ENCODE data around the gene SLC47A1. TPM values are rescaled to one million over a fixed set of nuclear protein-coding genes. Genes with fewer than 3 reads are reported as not detected.

SLC47A1 gene
- total and polyA plus RNA-seq, 2 of the 4 experiments (the other 2 are of a cell fraction), result not detected

DNA sequence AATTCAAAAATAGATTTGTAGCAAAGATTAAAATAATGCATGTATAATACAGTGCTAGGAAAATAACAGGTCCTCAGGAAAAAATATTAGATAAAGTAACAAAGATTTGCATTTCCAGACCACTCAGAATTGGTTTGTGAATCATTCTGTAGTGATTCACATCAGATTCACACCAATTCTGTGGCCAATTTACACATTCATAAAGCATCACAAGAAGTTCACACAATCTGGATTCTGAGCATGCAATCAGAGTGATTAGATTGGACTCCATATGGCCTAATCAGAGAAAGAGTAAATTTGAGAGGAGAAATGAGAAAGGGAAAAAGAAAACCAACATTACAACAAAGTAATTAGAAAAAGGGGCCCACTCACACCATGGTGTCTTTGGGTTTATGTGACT lies 36.0 kb upstream of the SLC47A1 start:
- H3K79me1 ChIP-seq (ENCODE audit: low read depth in 1 of 2, low read length in 2 of 2), result no peaks in the 10 kb centered on the region
- no peak overlapping the region for H3K27ac ChIP-seq (ENCODE audit: insufficient read depth, low read length)
- H4K91ac ChIP-seq (ENCODE audit: insufficient read depth, low read depth, low read length), result no peak overlapping the region
- H3K14ac ChIP-seq (replicated peaks; ENCODE audit: low read depth, low read length), result no peak overlapping the region
- no peak overlapping the region for H2AK9ac ChIP-seq (replicated peaks; ENCODE audit: low read depth, low read length, poor library complexity)
- intact Hi-C loops (cut with micrococcal nuclease), result no loop called here
- no peaks in the 10 kb centered on the region for H3K36me3 ChIP-seq (ENCODE audit: control insufficient read depth, insufficient read depth, low read length)
- H3K4me3 ChIP-seq (ENCODE audit: insufficient read depth, low read depth, low read length), result no peak overlapping the region
- H3K9me1 ChIP-seq (ENCODE audit: insufficient read depth, low read length), result no peaks in the 10 kb centered on the region
- no TSS peak for BruUV-seq (replicated peaks)
- peaks cover 18% of the 10 kb centered on the region for H3K27me3 ChIP-seq (ENCODE audit: control insufficient read depth, insufficient read depth, low read length)
- H3K56ac ChIP-seq (ENCODE audit: extremely low read depth, insufficient read depth, low read length), result no peak overlapping the region; the same call in 1 of the 2 replicates
- H2AFZ ChIP-seq (replicated peaks; ENCODE audit: low read length, poor library complexity), result no peak overlapping the region
- no peaks in the 10 kb centered on the region for H3K9me3 ChIP-seq (ENCODE audit: control insufficient read depth, insufficient read depth, low read length)
- DNase-seq (no peak), ATAC-seq (ENCODE audit: low read depth) (no peak)
- no peak overlapping the region for H4K8ac ChIP-seq (ENCODE audit: low read depth in 2 of 2, low read length in 2 of 2)
- H2BK120ac ChIP-seq (ENCODE audit: low read depth, low read length), result no peak overlapping the region
- CTCF ChIA-PET, result no interaction called here
- H3K18ac ChIP-seq (ENCODE audit: low read depth, low read length), result no peak overlapping the region
- H2BK5ac ChIP-seq (ENCODE audit: low read depth, low read length, poor library complexity, severe bottlenecking), result no peak overlapping the region
- no peak overlapping the region for H3K9ac ChIP-seq (ENCODE audit: low read depth, low read length)
- in situ Hi-C loops (cut with MboI; ENCODE audit: low sequenced_read_pairs), result no loop called here
- no peak overlapping the region for H3K4me2 ChIP-seq (ENCODE audit: low read depth, low read length)
- H2BK15ac ChIP-seq (ENCODE audit: low read depth, low read length), result no peak overlapping the region
- no peak overlapping the region for H4K5ac ChIP-seq (ENCODE audit: low read depth, low read length)
- no peaks in the 10 kb centered on the region for H3K4me1 ChIP-seq (ENCODE audit: control insufficient read depth, insufficient read depth, low read length)
- H2BK20ac ChIP-seq (ENCODE audit: low read depth, low read length), result no peak overlapping the region
- TF ChIP-seq CHD1 (IDR thresholded peaks at IDR 0.05; ENCODE audit: low read depth, low read length), result no peak
- TF ChIP-seq, protein P1, sequence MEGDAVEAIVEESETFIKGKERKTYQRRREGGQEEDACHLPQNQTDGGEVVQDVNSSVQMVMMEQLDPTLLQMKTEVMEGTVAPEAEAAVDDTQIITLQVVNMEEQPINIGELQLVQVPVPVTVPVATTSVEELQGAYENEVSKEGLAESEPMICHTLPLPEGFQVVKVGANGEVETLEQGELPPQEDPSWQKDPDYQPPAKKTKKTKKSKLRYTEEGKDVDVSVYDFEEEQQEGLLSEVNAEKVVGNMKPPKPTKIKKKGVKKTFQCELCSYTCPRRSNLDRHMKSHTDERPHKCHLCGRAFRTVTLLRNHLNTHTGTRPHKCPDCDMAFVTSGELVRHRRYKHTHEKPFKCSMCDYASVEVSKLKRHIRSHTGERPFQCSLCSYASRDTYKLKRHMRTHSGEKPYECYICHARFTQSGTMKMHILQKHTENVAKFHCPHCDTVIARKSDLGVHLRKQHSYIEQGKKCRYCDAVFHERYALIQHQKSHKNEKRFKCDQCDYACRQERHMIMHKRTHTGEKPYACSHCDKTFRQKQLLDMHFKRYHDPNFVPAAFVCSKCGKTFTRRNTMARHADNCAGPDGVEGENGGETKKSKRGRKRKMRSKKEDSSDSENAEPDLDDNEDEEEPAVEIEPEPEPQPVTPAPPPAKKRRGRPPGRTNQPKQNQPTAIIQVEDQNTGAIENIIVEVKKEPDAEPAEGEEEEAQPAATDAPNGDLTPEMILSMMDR (conservative IDR thresholded peaks at IDR 0.05; ENCODE audit: low read depth, low read length), result no peak
- TF ChIP-seq MXI1 (IDR thresholded peaks at IDR 0.05; ENCODE audit: borderline replicate concordance, low read depth, low read length), result no peak
- TF ChIP-seq MAFK (IDR thresholded peaks at IDR 0.05; ENCODE audit: low read depth, low read length), result no peak
- no peak for TF ChIP-seq MAZ (IDR thresholded peaks at IDR 0.05; ENCODE audit: borderline replicate concordance, low read depth, low read length)
- TF ChIP-seq FOS (IDR thresholded peaks at IDR 0.05; ENCODE audit: low read depth, low read length), result no peak
- TF ChIP-seq, protein P2, sequence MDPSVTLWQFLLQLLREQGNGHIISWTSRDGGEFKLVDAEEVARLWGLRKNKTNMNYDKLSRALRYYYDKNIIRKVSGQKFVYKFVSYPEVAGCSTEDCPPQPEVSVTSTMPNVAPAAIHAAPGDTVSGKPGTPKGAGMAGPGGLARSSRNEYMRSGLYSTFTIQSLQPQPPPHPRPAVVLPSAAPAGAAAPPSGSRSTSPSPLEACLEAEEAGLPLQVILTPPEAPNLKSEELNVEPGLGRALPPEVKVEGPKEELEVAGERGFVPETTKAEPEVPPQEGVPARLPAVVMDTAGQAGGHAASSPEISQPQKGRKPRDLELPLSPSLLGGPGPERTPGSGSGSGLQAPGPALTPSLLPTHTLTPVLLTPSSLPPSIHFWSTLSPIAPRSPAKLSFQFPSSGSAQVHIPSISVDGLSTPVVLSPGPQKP (IDR thresholded peaks at IDR 0.05; ENCODE audit: borderline replicate concordance, low read depth, low read length), result no peak
- no peak for TF ChIP-seq SMC3 (IDR thresholded peaks at IDR 0.05; ENCODE audit: low read depth, low read length)
- TF ChIP-seq BHLHE40 (IDR thresholded peaks at IDR 0.05; ENCODE audit: low read depth, low read length), result no peak
- TF ChIP-seq RFX5 (IDR thresholded peaks at IDR 0.05; ENCODE audit: low read depth, low read length), result no peak
- no peak for TF ChIP-seq RAD21 (IDR thresholded peaks at IDR 0.05; ENCODE audit: low read length)
- no peak for TF ChIP-seq NFE2L2 (IDR thresholded peaks at IDR 0.05; ENCODE audit: low read depth, low read length)
- no peak for TF ChIP-seq POLR2A (IDR thresholded peaks at IDR 0.05; ENCODE audit: low read depth, low read length)
- H3K23ac ChIP-seq (ENCODE audit: low read depth, low read length), result no peak overlapping the region
- H4K20me1 ChIP-seq (ENCODE audit: insufficient read depth, low read length), result no peaks in the 10 kb centered on the region
- dilution Hi-C loops (cut with HindIII; ENCODE audit: low sequenced_read_pairs, unreplicated experiment), result no loop called here
- no peak overlapping the region for H2AK5ac ChIP-seq (ENCODE audit: low read depth, low read length)
- no peak overlapping the region for H3K4ac ChIP-seq (ENCODE audit: low read depth, low read length)
- POLR2A ChIA-PET (ENCODE audit: unreplicated experiment), result no interaction called here

All from IMR-90 (cell line).